WTC11 (cell line): ENCODE results near the gene TPSAB1.
"Not testable (repeated sequence)": the region's sequence is repeated elsewhere in the genome, so short reads cannot be mapped to it uniquely, and the experiment has no call there.

Experiments used
- CBFB ChIP-seq: sonication (generic); formaldehyde crosslinking; IDR thresholded peaks from 2 replicates; pipeline ENCODE4 v1.8.1; 2022; ENCODE audit warnings: mild to moderate bottlenecking, low read depth, missing genetic modification reagents
- CTCF ChIP-seq: fragments of 200-600 bp; IDR thresholded peaks from 2 replicates; pipeline ENCODE4 v1.8.0; 2022; ENCODE audit warnings: antibody characterized with exemption
- E2F4 ChIP-seq: sonication (generic); formaldehyde crosslinking; IDR thresholded peaks from 2 replicates; pipeline ENCODE4 v1.8.1; 2022; ENCODE audit warnings: low read depth, mild to moderate bottlenecking, moderate library complexity, missing genetic modification reagents, borderline replicate concordance
- JUN ChIP-seq: sonication (generic); formaldehyde crosslinking; IDR thresholded peaks from 2 replicates; pipeline ENCODE4 v1.8.0; 2023; ENCODE audit warnings: mild to moderate bottlenecking, missing genetic modification reagents
- TF ChIP-seq, protein P1 (sequence below): sonication (generic); formaldehyde crosslinking; IDR thresholded peaks from 2 replicates; pipeline ENCODE4 v1.8.1; 2022; ENCODE audit warnings: missing genetic modification reagents, borderline replicate concordance

- TF ChIP-seq, protein P1, sequence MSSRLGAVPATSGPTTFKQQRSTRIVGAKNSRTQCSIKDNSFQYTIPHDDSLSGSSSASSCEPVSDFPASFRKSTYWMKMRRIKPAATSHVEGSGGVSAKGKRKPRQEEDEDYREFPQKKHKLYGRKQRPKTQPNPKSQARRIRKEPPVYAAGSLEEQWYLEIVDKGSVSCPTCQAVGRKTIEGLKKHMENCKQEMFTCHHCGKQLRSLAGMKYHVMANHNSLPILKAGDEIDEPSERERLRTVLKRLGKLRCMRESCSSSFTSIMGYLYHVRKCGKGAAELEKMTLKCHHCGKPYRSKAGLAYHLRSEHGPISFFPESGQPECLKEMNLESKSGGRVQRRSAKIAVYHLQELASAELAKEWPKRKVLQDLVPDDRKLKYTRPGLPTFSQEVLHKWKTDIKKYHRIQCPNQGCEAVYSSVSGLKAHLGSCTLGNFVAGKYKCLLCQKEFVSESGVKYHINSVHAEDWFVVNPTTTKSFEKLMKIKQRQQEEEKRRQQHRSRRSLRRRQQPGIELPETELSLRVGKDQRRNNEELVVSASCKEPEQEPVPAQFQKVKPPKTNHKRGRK (CRISPR knock-in tag): not testable (repeated sequence)
- TF ChIP-seq CTCF; CBFB (CRISPR knock-in tag); JUN (CRISPR knock-in tag); E2F4 (CRISPR knock-in tag): not testable (repeated sequence)
Measured at GRCh38 chr16:1238909-1239308, 1.6 kb upstream of the TPSAB1 start.
